PC-3 (cell line): ENCODE measurements around the gene C4orf50. TPM values are rescaled to one million over a fixed set of nuclear protein-coding genes. Genes with fewer than 3 reads are reported as not detected.

Experiments
- ATAC-seq: fragments of 200-7000 bp; cut with Tn5 transposase; 2 replicates; pipeline ENCODE4 v1.9.1; 2020; ENCODE audit warnings: mild to moderate bottlenecking, moderate library complexity
- BruUV-seq: library from RNA; stranded (reverse); fragments of 400-500 nt; replicated peaks from 2 replicates; lab custom pipeline; 2021; lab: Mats Ljungman, UMichigan
- CTCF ChIA-PET: fragments of 300-600 bp; sonication (Branson Sonifier 250); formaldehyde crosslinking; loops from one replicate; lab custom pipeline; 2022; ENCODE audit warnings: antibody characterized with exemption; lab: Charles Lee
- POLR2A ChIA-PET: fragments of 300-600 bp; sonication (Branson Sonifier 250); formaldehyde crosslinking; loops from one replicate; lab custom pipeline; 2022; ENCODE audit warnings: antibody characterized with exemption; ENCODE audit not compliant: unreplicated experiment; lab: Charles Lee
- DNase-seq: peaks from one replicate; pipeline ENCODE4 v3.0.0-alpha.2; 2015
- H2AFZ ChIP-seq: fragments of 300-600 bp; sonication (generic); 2 replicates; pipeline ENCODE4 v1.6.0; 2016; ENCODE audit warnings: antibody characterized with exemption, low read length
- H3F3A ChIP-seq: fragments of 300-600 bp; sonication (generic); one replicate; pipeline ENCODE4 v1.6.0; 2017; ENCODE audit warnings: antibody characterized with exemption, low read length, control low read depth, mild to moderate bottlenecking; ENCODE audit not compliant: unreplicated experiment
- H3K27ac ChIP-seq: fragments of 300-600 bp; sonication (generic); 2 replicates; pipeline ENCODE4 v1.5.1; 2016; ENCODE audit warnings: mild to moderate bottlenecking, low read length
- H3K27me3 ChIP-seq: fragments of 300-600 bp; sonication (generic); 2 replicates; pipeline ENCODE4 v1.6.1; 2016; ENCODE audit warnings: low read length, mixed read lengths
- H3K36me3 ChIP-seq: fragments of 300-600 bp; sonication (generic); 2 replicates; pipeline ENCODE4 v1.6.1; 2016; ENCODE audit warnings: low read depth, mixed run types, low read length, mixed read lengths
- H3K4me1 ChIP-seq: fragments of 300-600 bp; sonication (generic); 2 replicates; pipeline ENCODE4 v1.5.1; 2016; ENCODE audit warnings: low read length; ENCODE audit not compliant: insufficient read depth
- H3K4me2 ChIP-seq: fragments of 300-600 bp; sonication (generic); 2 replicates; pipeline ENCODE4 v1.6.0; 2016; ENCODE audit warnings: low read length
- H3K4me3 ChIP-seq: fragments of 300-600 bp; sonication (generic); 2 replicates; pipeline ENCODE4 v1.5.1; 2016; ENCODE audit warnings: mild to moderate bottlenecking, low read length, mixed read lengths
- H3K79me2 ChIP-seq: fragments of 300-600 bp; sonication (generic); 2 replicates; pipeline ENCODE4 v1.6.1; 2017; ENCODE audit warnings: low read length, mixed read lengths
- H3K9ac ChIP-seq: fragments of 300-600 bp; sonication (generic); 2 replicates; pipeline ENCODE4 v1.6.0; 2016; ENCODE audit warnings: mild to moderate bottlenecking, low read length
- H3K9me2 ChIP-seq: fragments of 300-600 bp; sonication (generic); replicated peaks from 2 replicates; pipeline ENCODE4 v1.6.1; 2016; ENCODE audit warnings: mixed run types, low read length, mixed read lengths
- H3K9me3 ChIP-seq: fragments of 300-600 bp; sonication (generic); 2 replicates; pipeline ENCODE4 v1.6.1; 2016; ENCODE audit warnings: low read length, mixed read lengths
- H4K20me1 ChIP-seq: fragments of 300-600 bp; sonication (generic); 2 replicates; pipeline ENCODE4 v1.6.1; 2016; ENCODE audit warnings: low read length, mixed read lengths
- EZH2 ChIP-seq: fragments of 300-600 bp; sonication (generic); IDR thresholded peaks from one replicate; pipeline ENCODE4 v1.6.1; 2017; ENCODE audit warnings: antibody characterized with exemption, mild to moderate bottlenecking, low read length; ENCODE audit not compliant: unreplicated experiment
- EZH2phosphoT487 ChIP-seq: fragments of 300-600 bp; sonication (generic); IDR thresholded peaks from 2 replicates; pipeline ENCODE4 v1.6.1; 2018; ENCODE audit warnings: mild to moderate bottlenecking, antibody characterized with exemption, low read length, borderline replicate concordance
- intact Hi-C: fragments of 100-400 bp; cut with micrococcal nuclease; formaldehyde crosslinking; loops from 2 replicates; pipeline ENCODE4 v1.9.0; 2023
- total RNA-seq: library from RNA; depleted of rRNA; stranded (reverse); fragments of >200 nt; gene quantifications from 2 replicates; pipeline ENCODE4 v1.2.3, GENCODE V29; 2014
- TF ChIP-seq, protein P1 (sequence below): fragments of 300-600 bp; sonication (generic); conservative IDR thresholded peaks from 2 replicates; pipeline ENCODE4 v1.5.1; 2017; ENCODE audit warnings: antibody characterized with exemption, low read depth, mild to moderate bottlenecking, low read length

Gene C4orf50
- total RNA-seq, 1 experiment from 2014 or later = not detected

DNA sequence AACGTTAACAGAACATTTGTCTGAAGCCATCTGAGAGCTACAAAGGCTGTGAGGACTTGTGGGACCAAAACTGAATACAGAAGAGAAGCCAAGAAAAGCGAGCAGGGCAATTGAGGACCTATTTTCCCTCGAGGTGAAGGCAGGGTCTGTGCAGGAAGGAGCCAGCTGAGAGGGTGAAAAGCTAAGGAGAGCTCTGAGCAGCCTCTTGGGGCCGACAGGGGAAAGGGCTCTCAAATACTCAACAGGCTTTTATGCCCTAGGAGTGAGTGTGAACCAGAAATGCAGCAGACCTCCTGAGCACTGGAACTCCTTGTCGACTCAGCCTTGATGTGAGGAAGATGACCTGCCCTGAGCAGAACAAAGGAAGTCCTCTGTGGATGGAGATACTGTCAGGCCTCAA is 54.2 kb downstream of the C4orf50 start:
- BruUV-seq = no TSS peak
- no peak overlapping the region for H3K4me2 ChIP-seq
- H3K9ac ChIP-seq = no peak overlapping the region
- no peaks in the 10 kb centered on the region for H3F3A ChIP-seq
- no peaks in the 10 kb centered on the region for H3K9me2 ChIP-seq
- intact Hi-C loops = no loop called here
- POLR2A ChIA-PET = no interaction called here
- H2AFZ ChIP-seq = no peak overlapping the region
- peaks cover 65% of the 10 kb centered on the region for H3K27me3 ChIP-seq
- DNase-seq (no peak), ATAC-seq (no peak)
- no peaks in the 10 kb centered on the region for H3K36me3 ChIP-seq
- H4K20me1 ChIP-seq = no peaks in the 10 kb centered on the region
- TF ChIP-seq, protein P1, sequence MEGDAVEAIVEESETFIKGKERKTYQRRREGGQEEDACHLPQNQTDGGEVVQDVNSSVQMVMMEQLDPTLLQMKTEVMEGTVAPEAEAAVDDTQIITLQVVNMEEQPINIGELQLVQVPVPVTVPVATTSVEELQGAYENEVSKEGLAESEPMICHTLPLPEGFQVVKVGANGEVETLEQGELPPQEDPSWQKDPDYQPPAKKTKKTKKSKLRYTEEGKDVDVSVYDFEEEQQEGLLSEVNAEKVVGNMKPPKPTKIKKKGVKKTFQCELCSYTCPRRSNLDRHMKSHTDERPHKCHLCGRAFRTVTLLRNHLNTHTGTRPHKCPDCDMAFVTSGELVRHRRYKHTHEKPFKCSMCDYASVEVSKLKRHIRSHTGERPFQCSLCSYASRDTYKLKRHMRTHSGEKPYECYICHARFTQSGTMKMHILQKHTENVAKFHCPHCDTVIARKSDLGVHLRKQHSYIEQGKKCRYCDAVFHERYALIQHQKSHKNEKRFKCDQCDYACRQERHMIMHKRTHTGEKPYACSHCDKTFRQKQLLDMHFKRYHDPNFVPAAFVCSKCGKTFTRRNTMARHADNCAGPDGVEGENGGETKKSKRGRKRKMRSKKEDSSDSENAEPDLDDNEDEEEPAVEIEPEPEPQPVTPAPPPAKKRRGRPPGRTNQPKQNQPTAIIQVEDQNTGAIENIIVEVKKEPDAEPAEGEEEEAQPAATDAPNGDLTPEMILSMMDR = no peak
- TF ChIP-seq EZH2 (no peak), EZH2phosphoT487 (no peak)
- no peak overlapping the region for H3K4me3 ChIP-seq
- no peaks in the 10 kb centered on the region for H3K4me1 ChIP-seq
- no peaks in the 10 kb centered on the region for H3K79me2 ChIP-seq
- CTCF ChIA-PET = no interaction called here
- H3K9me3 ChIP-seq = no peaks in the 10 kb centered on the region
- H3K27ac ChIP-seq = no peak overlapping the region

DNA sequence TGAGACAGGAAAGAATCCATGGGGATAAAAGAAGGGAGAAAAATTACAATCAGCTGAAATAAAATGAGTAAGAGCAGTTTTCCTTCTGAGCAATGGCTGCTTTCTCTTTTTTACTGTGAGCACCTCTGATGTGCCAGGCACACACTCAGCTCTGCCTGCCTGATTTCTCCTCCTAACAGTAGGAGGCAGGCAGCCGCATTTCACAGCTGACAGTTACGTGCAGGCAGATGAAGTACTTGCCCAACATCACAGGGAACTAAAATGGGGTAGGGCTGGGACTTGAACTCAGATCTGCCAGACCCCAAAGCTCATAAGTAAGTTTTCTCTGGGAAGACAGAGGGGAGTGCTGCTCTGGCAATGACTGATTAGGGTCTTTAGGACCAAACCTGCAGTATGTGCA is 54.6 kb downstream of the C4orf50 start:
- DNase-seq (no peak), ATAC-seq (no peak)
- Histone ChIP-seq H3K4me1 (no peaks in the 10 kb centered on the region), H3K9me3 (no peaks in the 10 kb centered on the region), H3K9ac (no peak overlapping the region), H3K36me3 (no peaks in the 10 kb centered on the region), H3F3A (no peaks in the 10 kb centered on the region), H2AFZ (no peak overlapping the region), H3K4me2 (no peak overlapping the region), H3K27ac (no peak overlapping the region), H3K4me3 (no peak overlapping the region), H4K20me1 (no peaks in the 10 kb centered on the region), H3K27me3 (peaks cover 65% of the 10 kb centered on the region), H3K9me2 (no peaks in the 10 kb centered on the region), H3K79me2 (no peaks in the 10 kb centered on the region)
- no peak for TF ChIP-seq EZH2phosphoT487
- ChIA-PET POLR2A (no interaction called here), CTCF (no interaction called here)
- no TSS peak for BruUV-seq
- intact Hi-C loops = no loop called here

DNA sequence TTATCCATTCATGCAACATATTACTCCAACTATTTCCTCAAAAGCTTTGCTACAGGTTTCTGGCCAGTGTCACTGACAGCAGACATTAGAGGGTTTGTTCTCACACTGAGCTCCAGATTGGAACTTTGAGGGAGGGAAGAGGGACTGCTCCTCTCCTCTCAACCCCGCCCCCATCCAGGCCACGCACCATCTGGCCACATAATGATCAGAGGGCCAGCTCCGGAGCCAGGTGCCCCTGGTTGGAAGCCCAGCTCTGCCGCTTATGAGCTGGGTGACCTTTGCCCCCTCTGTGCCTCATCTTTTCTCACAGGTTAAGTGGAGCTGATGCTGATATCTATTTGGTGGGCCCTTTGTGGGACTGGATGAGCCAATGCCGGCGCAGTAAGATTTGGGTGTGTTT is 55.8 kb downstream of the C4orf50 start:
- CTCF ChIA-PET = no interaction called here
- Histone ChIP-seq H3K9me2 (no peaks in the 10 kb centered on the region), H3K4me2 (no peak overlapping the region), H3K9me3 (no peaks in the 10 kb centered on the region), H3K36me3 (no peaks in the 10 kb centered on the region), H2AFZ (no peak overlapping the region), H4K20me1 (no peaks in the 10 kb centered on the region), H3K27ac (no peak overlapping the region), H3K9ac (no peak overlapping the region), H3K4me3 (no peak overlapping the region), H3K79me2 (no peaks in the 10 kb centered on the region), H3K27me3 (peaks cover 75% of the 10 kb centered on the region), H3K4me1 (no peaks in the 10 kb centered on the region), H3F3A (no peaks in the 10 kb centered on the region)
- TF ChIP-seq, protein P1 = no peak
- no peak for TF ChIP-seq EZH2
- TF ChIP-seq EZH2phosphoT487 = no peak
- no TSS peak for BruUV-seq
- intact Hi-C loops = no loop called here
- no peak for DNase-seq
- POLR2A ChIA-PET = no interaction called here
- ATAC-seq = no peak
